Activated naive CD4-positive, alpha-beta T cell treated with anti-CD3 and anti-CD28 coated beads, Interleukin-2, amount 50 U/mL, for 16 hours (primary cell): ENCODE measurements around the gene VSTM5.
A peak's percentile ranks its signal among the peaks of the same experiment; 100 is the strongest.
"Not testable (repeated sequence)": the region's sequence is repeated elsewhere in the genome, so short reads cannot be mapped to it uniquely, and the experiment has no call there.

Experiments used
- DNase-seq: peaks from one replicate; pipeline ENCODE4 v3.0.0-alpha.2; 2020

The VSTM5 gene

GRCh38 chr11:93784935-93785360 lies 65.5 kb downstream of the VSTM5 start:
- DNase-seq = no peak

DNA sequence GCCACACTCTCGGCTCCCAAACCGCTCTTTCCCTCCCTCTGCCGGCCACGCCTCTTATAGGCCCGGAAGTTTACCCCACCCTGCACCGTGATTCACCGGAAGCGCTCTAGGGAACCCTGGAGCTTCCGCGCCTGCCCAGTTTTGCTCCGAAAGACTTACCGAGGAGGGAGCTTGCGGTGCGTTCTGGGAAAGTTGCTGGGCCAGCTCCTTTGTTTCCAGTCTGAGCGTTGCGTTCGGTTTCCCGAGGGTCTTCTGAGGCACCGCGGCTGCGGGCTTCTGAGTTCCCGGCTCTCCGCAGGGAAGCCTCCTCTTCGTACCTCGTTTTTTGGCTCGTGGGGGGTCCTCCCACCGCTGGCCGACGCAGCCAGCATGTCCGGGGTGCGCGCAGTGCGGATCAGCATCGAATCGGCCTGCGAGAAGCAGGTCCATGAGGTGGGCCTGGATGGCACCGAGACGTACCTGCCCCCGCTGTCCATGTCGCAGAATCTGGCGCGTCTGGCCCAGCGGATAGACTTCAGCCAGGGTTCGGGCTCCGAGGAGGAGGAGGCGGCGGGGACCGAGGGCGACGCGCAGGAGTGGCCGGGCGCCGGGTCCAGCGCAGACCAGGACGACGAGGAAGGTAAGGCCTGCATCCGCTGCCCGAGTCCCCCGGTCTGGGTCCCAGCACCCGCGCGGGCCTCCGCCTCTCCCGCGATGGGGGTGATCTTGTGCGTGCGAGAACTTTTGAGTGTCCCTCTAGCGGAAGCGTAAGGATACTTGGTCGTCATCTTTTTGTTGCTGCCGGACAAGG lies 66.1 kb downstream of the VSTM5 start, which contains the start of gene MED17:
MED17 (plus strand) TSS at position 138 of the 790 bp plus-strand sequence; CDS start at position 370, 232 bp downstream.
- peak; percentile 92 for DNase-seq

GRCh38 chr11:93783765-93784144 lies 66.7 kb downstream of the VSTM5 start:
- DNase-seq = no peak

- DNase-seq = no peak
Measured at GRCh38 chr11:93783362-93783761, 67.1 kb downstream of the VSTM5 start.

- DNase-seq = no peak
Measured at GRCh38 chr11:93775289-93775688, 75.1 kb downstream of the VSTM5 start.

- DNase-seq = not testable (repeated sequence)
Measured at GRCh38 chr11:93774560-93774959, 75.9 kb downstream of the VSTM5 start.

DNA sequence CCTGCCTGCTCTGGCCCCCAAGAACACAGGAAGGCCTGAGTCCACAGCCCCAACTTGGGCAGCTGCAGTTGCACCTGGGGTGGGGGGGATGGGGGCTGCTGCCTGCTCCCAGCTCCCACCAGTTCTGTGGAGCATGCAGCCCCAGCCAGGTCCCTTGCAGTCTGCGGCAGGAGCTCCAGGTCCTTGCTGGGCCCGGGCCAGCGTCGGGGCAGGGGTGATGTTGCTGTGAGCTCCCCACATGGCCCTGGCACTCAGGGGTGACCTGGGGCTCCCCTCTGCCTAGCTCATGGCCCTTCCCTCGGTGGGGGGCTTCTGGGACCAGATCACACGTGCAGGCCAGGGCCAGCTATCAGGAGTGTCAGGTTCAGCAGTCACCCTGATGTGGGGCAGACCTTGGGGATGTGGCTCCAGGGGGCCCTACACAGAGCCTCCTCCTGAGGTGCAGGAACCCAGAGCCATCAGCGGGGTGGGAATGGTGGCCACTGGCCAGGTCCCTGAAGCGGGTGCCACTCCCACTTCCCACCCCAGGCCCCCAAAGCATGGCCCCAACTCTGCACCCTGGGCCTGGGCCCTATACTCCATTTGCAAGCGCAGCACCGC lies 76.7 kb downstream of the VSTM5 start:
- no peak for DNase-seq

GRCh38 chr11:93773045-93773477 lies 77.4 kb downstream of the VSTM5 start:
- no peak for DNase-seq

DNA sequence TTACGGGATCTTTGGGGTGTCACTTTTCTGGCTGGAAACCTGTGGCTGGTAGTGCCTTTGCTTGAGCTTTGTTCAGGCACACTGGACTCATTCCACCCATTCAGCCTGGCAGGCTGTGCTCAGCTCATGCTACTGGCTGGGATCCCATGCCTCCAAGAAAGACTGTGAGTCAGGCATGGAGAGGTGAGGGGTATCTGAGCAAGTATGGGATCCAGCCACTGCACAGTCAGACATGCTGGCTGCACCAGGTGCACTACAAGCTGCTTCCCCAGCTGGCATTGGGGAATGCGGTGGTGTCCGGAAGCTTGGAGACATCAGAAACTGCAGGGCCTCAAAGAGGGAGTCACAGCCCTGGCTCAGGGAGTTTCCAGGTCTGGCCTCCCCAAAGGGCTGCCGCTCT lies 78.3 kb downstream of the VSTM5 start:
- DNase-seq = no peak

DNA sequence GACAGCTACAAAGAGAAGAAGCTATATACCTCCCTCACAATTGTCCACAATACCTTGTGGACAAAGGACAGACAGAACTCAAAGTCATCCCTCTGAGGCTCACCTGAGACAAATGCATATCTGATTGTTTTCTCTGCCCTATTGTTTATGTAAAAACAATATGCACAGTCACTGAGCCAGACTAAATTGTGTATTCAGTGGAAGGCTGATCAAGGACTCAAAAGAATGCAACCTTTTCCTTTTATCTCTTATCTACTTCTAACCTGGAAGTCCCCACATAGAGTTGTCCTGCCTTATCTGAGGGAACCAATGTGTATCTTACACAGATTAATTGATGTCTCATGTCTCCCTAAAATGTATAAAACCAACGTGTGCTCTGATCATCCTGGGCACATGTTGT lies 80.3 kb downstream of the VSTM5 start:
- no peak for DNase-seq
